Stimulated activated CD4-positive, alpha-beta T cell treated with anti-CD3 and anti-CD28 coated beads, TNF-alpha, amount 100 ng/mL, for 4 hours (primary cell): ENCODE results near the gene SUSD5.
A peak's percentile ranks its signal among the peaks of the same experiment; 100 is the strongest.
"Not testable (repeated sequence)": the region's sequence is repeated elsewhere in the genome, so short reads cannot be mapped to it uniquely, and the experiment has no call there.

ENCODE experiments used
- DNase-seq, 3 experiments: peaks; one replicate each; pipeline ENCODE4 v3.0.0-alpha.2; 2020; ENCODE audit warnings: low read depth in 3 of 3

Gene SUSD5

DNA sequence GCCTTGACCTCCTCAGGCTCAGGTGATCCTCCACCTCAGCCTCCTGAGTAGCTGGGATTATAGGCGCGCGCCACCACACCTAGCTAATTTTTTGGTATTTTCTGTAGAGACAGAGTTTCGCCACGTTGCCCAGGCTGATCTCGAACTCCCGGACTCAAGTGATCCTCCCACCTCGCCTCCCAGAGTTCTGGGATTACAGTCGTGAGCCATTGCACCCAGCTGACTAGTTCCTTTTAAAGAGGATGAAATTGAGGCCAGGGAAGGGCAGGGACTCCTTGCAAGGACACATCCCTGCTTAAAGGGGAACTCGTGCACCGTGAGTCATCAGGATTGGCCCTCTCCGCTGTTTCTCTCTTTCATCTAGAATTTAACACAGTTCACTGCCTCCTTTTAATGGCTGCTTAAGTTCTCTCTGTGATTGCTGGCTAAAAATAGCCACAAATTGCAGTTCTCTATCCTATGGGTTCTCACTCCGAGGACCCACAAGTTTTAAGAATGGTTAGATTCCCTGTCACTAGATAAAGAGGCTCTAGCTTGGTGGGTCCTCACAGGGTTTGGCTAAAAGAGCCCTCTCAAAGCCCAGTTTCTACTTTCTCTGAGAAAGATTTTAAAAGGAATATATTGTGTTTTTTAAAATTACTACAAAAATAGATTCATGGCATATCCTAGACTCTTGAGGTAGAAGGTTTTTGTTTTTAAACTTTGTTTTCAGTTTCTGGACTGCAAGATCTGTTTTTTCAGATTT, 103.4 kb downstream of the SUSD5 start:
- DNase-seq = no peak

DNA sequence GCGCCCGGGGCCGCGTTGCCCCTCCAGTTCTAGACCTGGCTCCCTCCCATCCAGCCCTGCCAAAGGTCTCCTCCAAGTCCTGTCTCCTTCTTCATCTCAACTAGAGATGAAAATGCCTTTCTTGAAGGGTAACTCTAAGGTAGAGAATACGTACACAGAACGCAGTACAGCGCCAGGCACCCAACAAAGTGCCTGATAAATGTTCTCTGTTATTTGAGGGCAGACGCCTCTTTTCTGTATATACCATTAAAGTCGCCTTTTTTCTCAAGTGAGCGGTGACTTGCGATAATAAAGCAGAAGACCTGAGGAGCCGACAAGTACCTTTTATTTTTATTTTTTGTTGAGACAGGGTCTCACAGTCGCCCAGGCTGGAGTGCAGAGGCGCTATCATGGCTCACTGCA, 104.0 kb downstream of the SUSD5 start:
- DNase-seq = no peak

DNA sequence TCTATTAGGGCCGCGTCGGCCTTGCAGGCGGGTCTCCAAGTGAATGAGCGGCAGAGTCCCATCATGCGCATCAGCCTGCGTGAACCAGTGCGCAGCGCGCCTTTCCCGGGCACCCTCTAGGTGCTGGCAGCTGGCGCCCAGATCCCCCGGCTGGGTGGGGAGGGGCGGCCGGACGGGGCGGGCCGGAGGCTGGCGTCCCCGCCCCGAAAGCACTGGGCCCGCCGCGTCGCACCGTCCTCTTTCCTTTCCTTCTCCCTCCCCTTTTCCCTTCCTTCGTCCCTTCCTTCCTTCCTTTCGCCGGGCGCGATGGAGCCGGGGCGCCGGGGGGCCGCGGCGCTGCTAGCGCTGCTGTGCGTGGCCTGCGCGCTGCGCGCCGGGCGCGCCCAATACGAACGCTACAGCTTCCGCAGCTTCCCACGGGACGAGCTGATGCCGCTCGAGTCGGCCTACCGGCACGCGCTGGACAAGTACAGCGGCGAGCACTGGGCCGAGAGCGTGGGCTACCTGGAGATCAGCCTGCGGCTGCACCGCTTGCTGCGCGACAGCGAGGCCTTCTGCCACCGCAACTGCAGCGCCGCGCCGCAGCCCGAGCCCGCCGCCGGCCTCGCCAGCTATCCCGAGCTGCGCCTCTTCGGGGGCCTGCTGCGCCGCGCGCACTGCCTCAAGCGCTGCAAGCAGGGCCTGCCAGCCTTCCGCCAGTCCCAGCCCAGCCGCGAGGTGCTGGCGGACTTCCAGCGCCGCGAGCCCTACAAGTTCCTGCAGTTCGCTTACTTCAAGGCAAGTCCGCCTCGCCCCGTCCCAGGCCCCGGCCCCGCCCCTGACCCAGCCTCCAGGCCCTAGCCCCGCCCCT, 104.6 kb downstream of the SUSD5 start, which contains the start of gene CRTAP:
Gene CRTAP, plus strand, starts transcription at position 243 of the 850 bp plus-strand sequence. Its CDS starts 64 bp downstream, at position 307.
- peak; percentile 69 to 84 (median 73) for DNase-seq

DNA sequence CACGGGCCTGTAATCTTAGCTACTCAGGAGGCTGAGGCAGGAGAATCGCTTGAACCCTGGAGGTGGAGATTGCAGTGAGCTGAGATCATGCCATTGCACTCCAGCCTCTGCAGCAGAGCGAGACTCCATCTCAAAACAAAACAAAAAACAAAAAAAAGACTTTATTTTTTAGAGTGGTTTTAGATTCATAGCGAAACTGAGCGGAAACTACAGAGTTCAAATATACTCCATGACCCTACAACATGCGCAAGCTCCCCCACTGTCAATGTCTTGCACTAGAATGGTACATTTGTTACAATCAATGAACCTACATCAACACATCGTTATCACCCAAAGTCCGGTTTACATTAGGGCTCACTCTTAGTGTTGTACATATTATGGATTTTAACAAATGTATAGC, 107.0 kb downstream of the SUSD5 start:
- no peak for DNase-seq

DNA sequence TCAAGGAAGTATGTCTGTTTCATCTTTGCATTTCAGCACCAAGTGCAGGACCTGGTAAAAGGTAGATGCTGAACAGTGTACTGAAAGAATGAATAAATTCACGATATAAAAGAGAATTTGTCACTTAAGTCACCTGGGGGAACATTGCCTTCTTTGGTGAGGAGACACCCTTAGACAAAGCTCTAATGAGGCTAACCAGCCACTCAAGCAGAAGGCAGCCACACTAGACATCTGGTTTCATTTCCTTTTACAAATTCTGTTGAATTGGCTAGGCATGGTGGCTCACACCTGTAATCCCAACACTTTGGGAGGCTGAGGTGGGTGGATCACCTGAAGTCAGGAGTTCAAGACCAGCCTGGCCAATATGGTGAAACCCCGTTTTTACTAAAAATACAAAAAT, 111.8 kb downstream of the SUSD5 start:
- not testable (repeated sequence) for DNase-seq

DNA sequence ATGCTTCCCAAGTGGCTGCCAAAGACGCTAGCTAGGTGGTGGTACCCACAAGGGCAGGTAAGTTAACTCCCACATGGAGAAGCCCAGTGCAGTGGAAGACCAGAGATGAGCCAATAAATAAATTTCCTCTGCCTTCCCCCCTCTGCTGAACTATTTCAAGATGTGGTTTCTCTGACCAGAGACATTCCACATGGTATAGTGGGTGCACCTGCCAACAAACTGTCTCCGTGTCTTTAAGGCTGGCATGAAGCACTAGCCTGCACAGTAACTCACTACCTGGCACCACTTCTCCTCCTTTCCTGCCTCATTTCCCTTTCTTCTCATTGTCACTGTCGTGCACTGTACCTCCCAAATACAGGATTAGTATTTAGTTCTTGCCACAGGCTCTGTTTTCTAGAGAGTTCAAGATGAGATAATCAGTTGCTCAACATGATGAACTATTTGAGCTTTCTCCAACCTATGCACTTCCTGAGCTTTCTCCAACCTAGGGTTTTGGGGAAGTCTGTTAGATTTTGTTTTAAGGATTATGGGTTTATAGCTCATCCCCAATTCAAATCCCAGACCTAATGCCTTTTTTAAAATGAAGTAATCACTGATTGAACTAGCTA, 113.2 kb downstream of the SUSD5 start:
- no peak for DNase-seq

DNA sequence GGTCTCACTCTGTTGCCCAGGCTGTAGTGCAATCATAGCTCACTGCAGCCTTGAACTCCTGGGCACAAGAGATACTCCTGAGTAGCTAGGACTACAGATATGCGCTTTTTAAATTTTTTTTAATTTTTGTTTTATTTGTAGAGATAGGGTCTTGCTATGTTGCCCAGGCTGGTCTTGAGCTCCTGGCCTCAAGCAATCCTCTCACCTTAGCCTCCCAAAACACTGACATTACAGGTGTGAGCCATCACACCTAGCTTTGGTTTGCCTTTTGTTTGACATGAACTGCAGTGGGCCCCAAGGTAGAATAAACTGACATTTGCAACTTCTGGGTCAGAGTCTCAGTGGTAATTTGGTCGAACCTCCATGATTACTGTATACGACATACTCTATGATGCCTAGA, 113.8 kb downstream of the SUSD5 start:
- DNase-seq = no peak

DNA sequence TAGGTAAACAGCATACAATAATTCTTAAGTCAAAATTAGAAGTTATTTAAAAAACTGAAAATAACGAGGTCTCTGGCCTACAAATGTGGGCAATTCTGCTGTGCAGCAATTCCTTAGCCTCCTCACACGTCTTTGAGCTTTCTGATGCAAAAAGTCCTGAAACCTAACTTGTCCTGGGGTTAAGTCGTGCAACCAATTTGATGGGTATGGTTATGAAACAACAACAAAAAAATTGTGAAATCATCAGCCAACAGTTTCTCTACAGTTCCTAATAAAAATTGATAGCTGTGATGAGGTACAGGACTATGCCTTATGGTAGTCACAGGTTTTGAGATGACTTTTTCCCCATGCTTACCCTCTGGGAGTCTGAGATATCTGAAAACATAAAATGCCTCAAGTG, 115.1 kb downstream of the SUSD5 start:
- no peak for DNase-seq

DNA sequence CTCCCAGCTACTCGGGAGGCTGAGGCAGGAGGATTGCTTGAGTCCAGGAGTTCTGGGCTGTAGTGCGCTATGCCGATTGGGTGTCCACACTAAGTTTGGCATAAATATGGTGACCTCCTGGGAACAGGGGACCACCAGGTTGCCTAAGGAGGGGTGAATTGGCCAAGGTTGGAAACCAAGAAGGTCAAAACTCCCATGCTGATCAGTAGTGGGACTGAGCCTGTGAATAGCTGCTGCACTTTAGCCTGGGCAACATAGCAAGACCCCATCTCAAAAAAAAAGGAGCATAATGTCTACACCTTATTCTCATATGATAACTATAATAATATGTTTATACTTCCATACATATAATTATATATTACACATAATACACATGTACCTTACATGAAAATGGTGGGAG, 115.6 kb downstream of the SUSD5 start:
- no peak for DNase-seq

DNA sequence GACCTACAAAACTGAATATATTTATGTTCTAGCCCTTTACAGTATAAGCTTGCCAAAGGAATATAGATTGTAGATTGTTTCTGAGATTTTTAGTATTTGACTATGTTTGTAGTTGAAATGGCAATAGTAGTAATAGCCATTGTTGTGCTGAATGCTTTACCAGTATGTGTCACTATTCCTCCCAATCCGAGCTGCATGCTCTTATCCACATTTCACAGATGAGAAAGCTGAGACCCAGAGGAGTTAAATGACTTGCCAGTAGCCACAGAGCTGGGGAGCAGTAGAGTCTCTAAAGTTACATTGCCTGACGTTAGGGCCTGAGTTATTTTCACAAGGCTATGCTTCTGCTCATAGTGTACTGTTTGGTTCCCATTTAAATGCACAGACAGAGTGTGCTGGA, 118.4 kb downstream of the SUSD5 start:
- DNase-seq = no peak
